Liver (tissue), 9 donors: ENCODE measurements around the gene OSBP2. TPM values are rescaled to one million over a fixed set of nuclear protein-coding genes. Genes with fewer than 3 reads are reported as not detected.

Experiments
- DNase-seq: peaks from one replicate; pipeline ENCODE4 v3.0.0-alpha.2; 2017; ENCODE audit warnings: low spot score
- H3K27ac ChIP-seq, 2 donors: one replicate each; pipeline ENCODE4 v1.7.0; 2013; ENCODE audit warnings: inconsistent platforms in 2 of 2, low read length in 2 of 2, control low read depth in 1 of 2, low read depth in 1 of 2, mild to moderate bottlenecking in 1 of 2
- H3K27me3 ChIP-seq, 4 donors: one replicate each; pipeline versions ENCODE4 v1.6.1 to v1.7.0; 2013; ENCODE audit warnings: low read length in 3 of 4, inconsistent platforms in 1 of 4, mild to moderate bottlenecking in 1 of 4, moderate library complexity in 1 of 4; ENCODE audit not compliant: control insufficient read depth in 4 of 4, insufficient read depth in 4 of 4
- H3K36me3 ChIP-seq, 4 donors: one replicate each; pipeline versions ENCODE4 v1.6.1 to v1.7.0; 2013; ENCODE audit warnings: low read length in 3 of 4, mild to moderate bottlenecking in 3 of 4, low read depth in 1 of 4, moderate library complexity in 1 of 4; ENCODE audit not compliant: control insufficient read depth in 4 of 4, insufficient read depth in 3 of 4
- H3K4me1 ChIP-seq, 4 donors: one replicate each; pipeline versions ENCODE4 v1.6.1 to v1.7.0; 2013; ENCODE audit warnings: low read length in 3 of 4, mild to moderate bottlenecking in 3 of 4, moderate library complexity in 1 of 4; ENCODE audit not compliant: control insufficient read depth in 4 of 4, insufficient read depth in 4 of 4
- H3K4me3 ChIP-seq, 3 donors: one replicate each; pipeline versions ENCODE4 v1.6.1 to v1.7.0; 2013; ENCODE audit warnings: low read length in 3 of 3, control low read depth in 1 of 3, low read depth in 1 of 3, mild to moderate bottlenecking in 1 of 3
- H3K9ac ChIP-seq, 2 donors: one replicate each; pipeline ENCODE4 v1.7.0; 2013; ENCODE audit warnings: low read length in 2 of 2, mild to moderate bottlenecking in 2 of 2, moderate library complexity in 2 of 2, control low read depth in 1 of 2, low read depth in 1 of 2
- H3K9me3 ChIP-seq, 4 donors: one replicate each; pipeline versions ENCODE4 v1.6.1 to v1.7.0; 2013; ENCODE audit warnings: low read length in 3 of 4; ENCODE audit not compliant: control insufficient read depth in 4 of 4
- ATF3 ChIP-seq: IDR thresholded peaks from 2 replicates; pipeline ENCODE4 v1.6.1; 2016; ENCODE audit warnings: antibody characterized with exemption
- CTCF ChIP-seq: fragments of 150-350 bp; IDR thresholded peaks from 2 replicates; pipeline ENCODE4 v1.5.1; 2017; ENCODE audit warnings: improper control_type of control experiment, low read depth, low read length; ENCODE audit not compliant: missing input control
- EGR1 ChIP-seq, 2 donors: IDR thresholded peaks; 2 replicates each; pipeline ENCODE4 v1.6.1; 2016 to 2018; ENCODE audit warnings: antibody characterized with exemption in 2 of 2, low read depth in 2 of 2
- FOXA1 ChIP-seq: IDR thresholded peaks from 2 replicates; pipeline ENCODE4 v1.6.1; 2016; ENCODE audit warnings: antibody characterized with exemption
- FOXA2 ChIP-seq: IDR thresholded peaks from 2 replicates; pipeline ENCODE4 v1.6.1; 2016; ENCODE audit warnings: antibody characterized with exemption
- GABPA ChIP-seq, 2 donors: IDR thresholded peaks in 1 of 2; conservative IDR thresholded peaks in 1 of 2; 2 replicates each; pipeline ENCODE4 v1.6.1; 2016; ENCODE audit warnings: antibody characterized with exemption in 2 of 2, mild to moderate bottlenecking in 1 of 2, moderate library complexity in 1 of 2
- HNF4A ChIP-seq, 2 donors: conservative IDR thresholded peaks; 2 replicates each; pipeline ENCODE4 v1.6.1; 2016; ENCODE audit warnings: antibody characterized with exemption in 2 of 2, mild to moderate bottlenecking in 2 of 2
- HNF4G ChIP-seq: IDR thresholded peaks from 2 replicates; pipeline ENCODE4 v1.6.1; 2016; ENCODE audit warnings: antibody characterized with exemption
- JUND ChIP-seq, 2 donors: IDR thresholded peaks; 2 replicates each; pipeline ENCODE4 v1.6.1; 2016; ENCODE audit warnings: antibody characterized with exemption in 2 of 2
- MAX ChIP-seq: IDR thresholded peaks from 2 replicates; pipeline ENCODE4 v1.6.1; 2016; ENCODE audit warnings: antibody characterized with exemption
- NR2F2 ChIP-seq: IDR thresholded peaks from 2 replicates; pipeline ENCODE4 v1.6.1; 2016; ENCODE audit warnings: antibody characterized with exemption
- RAD21 ChIP-seq, 2 donors: IDR thresholded peaks; 2 replicates each; pipeline ENCODE4 v1.6.1; 2016; ENCODE audit warnings: antibody characterized with exemption in 2 of 2, mild to moderate bottlenecking in 2 of 2
- RXRA ChIP-seq, 2 donors: IDR thresholded peaks; 2 replicates each; pipeline ENCODE4 v1.6.1; 2017 to 2018; ENCODE audit warnings: antibody characterized with exemption in 2 of 2, mild to moderate bottlenecking in 1 of 2
- SP1 ChIP-seq: IDR thresholded peaks from 2 replicates; pipeline ENCODE4 v1.6.1; 2018; ENCODE audit warnings: antibody characterized with exemption, mild to moderate bottlenecking
- TAF1 ChIP-seq: conservative IDR thresholded peaks from 2 replicates; pipeline ENCODE4 v1.6.1; 2016; ENCODE audit warnings: antibody characterized with exemption, mild to moderate bottlenecking
- YY1 ChIP-seq: IDR thresholded peaks from 2 replicates; pipeline ENCODE4 v1.6.1; 2016; ENCODE audit warnings: antibody characterized with exemption, mild to moderate bottlenecking
- WGBS: extraction: QIAGEN DNeasy Blood & Tissue Kit; methylation state at CpG from one replicate; pipeline ENCODE4 v1.1.7; 2013; 5-methylcytosine and 5-hydroxymethylcytosine counted together
- polyA plus RNA-seq, 2 donors: library from polyadenylated mRNA; stranded (reverse) in 1 of 2; unstranded in 1 of 2; fragments of 200-250 nt in 1 of 2; fragments of >200 nt in 1 of 2; fragmentation: Nextera tagmentation in 1 of 2; extraction: Ambion mirVana in 1 of 2; gene quantifications; one replicate each; pipeline versions ENCODE4 v1.2.1 to v1.2.3, GENCODE V29; 2013 to 2015
- total RNA-seq, 2 donors: library from RNA; depleted of rRNA; stranded (reverse); fragments of >200 nt; gene quantifications; one replicate each; pipeline ENCODE4 v1.2.3, GENCODE V29; 2014
- TF ChIP-seq, protein P1 (sequence below): IDR thresholded peaks from 2 replicates; pipeline ENCODE4 v1.6.1; 2016; ENCODE audit warnings: antibody characterized with exemption
- TF ChIP-seq, protein P2 (sequence below): IDR thresholded peaks from 2 replicates; pipeline ENCODE4 v1.6.1; 2016; ENCODE audit warnings: antibody characterized with exemption, mild to moderate bottlenecking
- donor health status: healthy.
- donor health status: healthy.
- donor health status: healthy.
- donor health status: healthy.
- donor health status: healthy.

OSBP2 gene
- total and polyA plus RNA-seq, 4 donors: 0.43 to 192 (median 0.86) TPM

GRCh38 chr22:30889268-30889995 lies 194.8 kb downstream of the OSBP2 start:
- Histone ChIP-seq H3K9me3 (no peaks in the 10 kb centered on the region), H3K36me3 (no peaks in the 10 kb centered on the region), H3K4me1 (peaks cover 0 to 11% (median 5%) of the 10 kb centered on the region in 4 donors), H3K9ac (no peak overlapping the region), H3K27me3 (no peaks in the 10 kb centered on the region), H3K4me3 (no peak overlapping the region), H3K27ac (no peak overlapping the region)
- TF ChIP-seq HNF4A (conservative IDR thresholded peaks at IDR 0.05) (peak in 1 of 2 donors; percentile 27), YY1 (no peak)
- WGBS: 82% methylated on average over 17 of the region's 17 CpGs
- peak; percentile 32 for DNase-seq

GRCh38 chr22:30889996-30890480 lies 195.4 kb downstream of the OSBP2 start:
- Histone ChIP-seq H3K36me3 (no peaks in the 10 kb centered on the region), H3K4me3 (no peak overlapping the region), H3K27me3 (no peaks in the 10 kb centered on the region), H3K27ac (no peak overlapping the region), H3K4me1 (peaks cover 0 to 11% (median 5%) of the 10 kb centered on the region in 4 donors), H3K9me3 (no peaks in the 10 kb centered on the region), H3K9ac (no peak overlapping the region)
- TF ChIP-seq GABPA (IDR thresholded peaks at IDR 0.05 in 1 of 2, conservative IDR thresholded peaks at IDR 0.05 in 1 of 2) (no peak), YY1 (no peak), NR2F2 (no peak), FOXA2 (no peak), MAX (no peak), RAD21 (IDR thresholded peaks at IDR 0.05) (no peak), EGR1 (IDR thresholded peaks at IDR 0.05; ENCODE audit: low read depth in 2 of 2) (no peak), RXRA (IDR thresholded peaks at IDR 0.05) (no peak), SP1 (no peak), TAF1 (no peak), CTCF (no peak), HNF4G (no peak), JUND (IDR thresholded peaks at IDR 0.05) (no peak), ATF3 (no peak), HNF4A (conservative IDR thresholded peaks at IDR 0.05) (no peak), FOXA1 (no peak)
- TF ChIP-seq, protein P1, sequence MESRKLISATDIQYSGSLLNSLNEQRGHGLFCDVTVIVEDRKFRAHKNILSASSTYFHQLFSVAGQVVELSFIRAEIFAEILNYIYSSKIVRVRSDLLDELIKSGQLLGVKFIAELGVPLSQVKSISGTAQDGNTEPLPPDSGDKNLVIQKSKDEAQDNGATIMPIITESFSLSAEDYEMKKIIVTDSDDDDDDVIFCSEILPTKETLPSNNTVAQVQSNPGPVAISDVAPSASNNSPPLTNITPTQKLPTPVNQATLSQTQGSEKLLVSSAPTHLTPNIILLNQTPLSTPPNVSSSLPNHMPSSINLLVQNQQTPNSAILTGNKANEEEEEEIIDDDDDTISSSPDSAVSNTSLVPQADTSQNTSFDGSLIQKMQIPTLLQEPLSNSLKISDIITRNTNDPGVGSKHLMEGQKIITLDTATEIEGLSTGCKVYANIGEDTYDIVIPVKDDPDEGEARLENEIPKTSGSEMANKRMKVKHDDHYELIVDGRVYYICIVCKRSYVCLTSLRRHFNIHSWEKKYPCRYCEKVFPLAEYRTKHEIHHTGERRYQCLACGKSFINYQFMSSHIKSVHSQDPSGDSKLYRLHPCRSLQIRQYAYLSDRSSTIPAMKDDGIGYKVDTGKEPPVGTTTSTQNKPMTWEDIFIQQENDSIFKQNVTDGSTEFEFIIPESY: no peak
- TF ChIP-seq, protein P2, sequence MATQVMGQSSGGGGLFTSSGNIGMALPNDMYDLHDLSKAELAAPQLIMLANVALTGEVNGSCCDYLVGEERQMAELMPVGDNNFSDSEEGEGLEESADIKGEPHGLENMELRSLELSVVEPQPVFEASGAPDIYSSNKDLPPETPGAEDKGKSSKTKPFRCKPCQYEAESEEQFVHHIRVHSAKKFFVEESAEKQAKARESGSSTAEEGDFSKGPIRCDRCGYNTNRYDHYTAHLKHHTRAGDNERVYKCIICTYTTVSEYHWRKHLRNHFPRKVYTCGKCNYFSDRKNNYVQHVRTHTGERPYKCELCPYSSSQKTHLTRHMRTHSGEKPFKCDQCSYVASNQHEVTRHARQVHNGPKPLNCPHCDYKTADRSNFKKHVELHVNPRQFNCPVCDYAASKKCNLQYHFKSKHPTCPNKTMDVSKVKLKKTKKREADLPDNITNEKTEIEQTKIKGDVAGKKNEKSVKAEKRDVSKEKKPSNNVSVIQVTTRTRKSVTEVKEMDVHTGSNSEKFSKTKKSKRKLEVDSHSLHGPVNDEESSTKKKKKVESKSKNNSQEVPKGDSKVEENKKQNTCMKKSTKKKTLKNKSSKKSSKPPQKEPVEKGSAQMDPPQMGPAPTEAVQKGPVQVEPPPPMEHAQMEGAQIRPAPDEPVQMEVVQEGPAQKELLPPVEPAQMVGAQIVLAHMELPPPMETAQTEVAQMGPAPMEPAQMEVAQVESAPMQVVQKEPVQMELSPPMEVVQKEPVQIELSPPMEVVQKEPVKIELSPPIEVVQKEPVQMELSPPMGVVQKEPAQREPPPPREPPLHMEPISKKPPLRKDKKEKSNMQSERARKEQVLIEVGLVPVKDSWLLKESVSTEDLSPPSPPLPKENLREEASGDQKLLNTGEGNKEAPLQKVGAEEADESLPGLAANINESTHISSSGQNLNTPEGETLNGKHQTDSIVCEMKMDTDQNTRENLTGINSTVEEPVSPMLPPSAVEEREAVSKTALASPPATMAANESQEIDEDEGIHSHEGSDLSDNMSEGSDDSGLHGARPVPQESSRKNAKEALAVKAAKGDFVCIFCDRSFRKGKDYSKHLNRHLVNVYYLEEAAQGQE: no peak
- WGBS: 92% methylated on average over 9 of the region's 9 CpGs
- peak; percentile 34 for DNase-seq
